HG02970 (cell line): ENCODE measurements around the gene STK39.
A peak's percentile ranks its signal among the peaks of the same experiment; 100 is the strongest.
"Not testable (repeated sequence)": the region's sequence is repeated elsewhere in the genome, so short reads cannot be mapped to it uniquely, and the experiment has no call there.

Experiments used
- ATAC-seq: cut with Tn5 transposase; IDR thresholded peaks from one replicate; pipeline ENCODE4 v1.9.1; 2021; ENCODE audit warnings: mild to moderate bottlenecking, moderate library complexity, moderate number of reproducible peaks; ENCODE audit not compliant: unreplicated experiment, low FRiP score

Gene STK39

DNA sequence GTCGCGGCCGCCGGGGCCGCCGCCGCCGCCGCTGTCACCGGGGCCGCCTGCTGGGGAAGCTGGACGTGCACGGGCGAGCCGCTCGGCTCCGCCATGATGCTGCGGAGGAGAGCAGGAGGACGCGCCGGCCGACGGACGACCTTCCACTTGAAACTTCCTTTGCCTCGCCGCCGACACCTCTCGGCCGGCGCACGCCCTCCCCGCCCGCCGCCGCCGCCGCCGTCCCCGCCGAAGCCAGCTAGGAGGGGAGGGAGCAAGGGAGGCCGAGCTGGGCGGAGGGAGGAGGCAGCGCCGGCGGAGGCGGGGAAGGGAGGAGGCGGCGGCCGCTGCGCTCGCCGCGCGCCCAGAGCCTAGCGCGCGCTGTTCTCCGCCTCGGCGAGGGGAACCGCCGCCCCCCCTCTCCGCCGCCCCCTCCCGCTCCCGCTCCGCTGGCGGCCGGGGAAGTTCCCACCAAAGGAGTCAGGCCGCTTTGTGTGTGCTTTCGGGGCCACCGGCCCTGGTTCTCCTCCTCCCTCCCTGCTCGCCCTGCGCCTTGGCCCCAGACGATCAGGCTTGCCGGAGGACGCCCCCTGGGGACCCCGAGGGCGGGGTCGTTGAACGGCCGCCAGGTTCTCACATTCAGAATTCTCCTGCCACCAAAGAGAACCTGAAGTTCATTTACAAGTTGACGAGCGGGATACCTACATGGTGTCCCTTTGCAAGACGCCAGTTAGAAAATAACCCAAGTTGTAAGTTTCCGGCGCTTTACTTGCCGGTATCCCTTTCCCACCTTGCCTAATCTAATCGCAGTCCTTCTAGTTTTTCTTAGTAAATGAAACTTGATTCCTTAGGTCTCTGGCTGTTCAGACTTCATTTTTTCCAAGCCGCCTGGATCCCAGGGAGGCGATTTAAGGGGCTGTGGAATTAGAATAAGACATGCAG is at the start of gene STK39:
Gene STK39, minus strand, starts transcription at position 255 of the 921 bp plus-strand sequence. Its CDS starts 160 bp downstream, at position 95.
- ATAC-seq: peak; percentile 77

DNA sequence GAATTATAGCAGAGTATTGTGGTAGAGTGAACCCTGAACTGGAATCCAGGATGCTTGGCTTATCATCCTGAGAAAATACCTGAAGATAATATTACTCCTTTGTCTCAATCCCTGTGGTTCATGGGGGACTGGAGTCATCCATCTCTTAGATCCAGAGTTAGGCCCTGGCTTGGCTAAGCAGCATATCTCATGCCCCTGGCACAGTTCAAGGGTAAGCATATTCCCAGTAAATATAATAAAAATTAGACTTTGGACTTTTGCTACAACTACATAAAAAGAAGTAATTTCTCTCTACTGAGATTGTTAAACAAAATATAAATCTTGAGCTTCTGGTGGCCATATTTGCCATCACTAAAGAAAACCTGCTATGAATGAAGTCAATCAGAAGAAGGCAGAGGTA is 47.7 kb upstream of the STK39 start:
- no peak for ATAC-seq

DNA sequence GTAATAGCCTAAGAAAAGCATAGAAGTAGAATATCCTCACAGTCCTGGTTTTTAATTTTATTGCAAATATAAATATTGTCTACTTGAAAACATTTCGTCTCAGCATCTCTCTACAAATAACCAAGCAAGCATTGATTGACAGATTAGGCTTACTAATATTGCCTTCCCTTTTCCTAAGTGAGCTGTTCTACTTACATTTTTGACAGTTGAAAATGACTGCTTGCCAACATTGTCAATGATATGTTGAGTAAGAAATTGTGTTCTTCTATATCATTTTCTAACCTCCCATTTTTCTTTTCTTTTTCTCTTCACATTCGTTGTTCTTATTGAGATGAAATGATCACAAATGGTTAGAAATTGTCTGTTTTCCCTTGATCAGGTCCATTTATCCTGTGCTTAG is 47.0 kb upstream of the STK39 start:
- ATAC-seq: no peak

DNA sequence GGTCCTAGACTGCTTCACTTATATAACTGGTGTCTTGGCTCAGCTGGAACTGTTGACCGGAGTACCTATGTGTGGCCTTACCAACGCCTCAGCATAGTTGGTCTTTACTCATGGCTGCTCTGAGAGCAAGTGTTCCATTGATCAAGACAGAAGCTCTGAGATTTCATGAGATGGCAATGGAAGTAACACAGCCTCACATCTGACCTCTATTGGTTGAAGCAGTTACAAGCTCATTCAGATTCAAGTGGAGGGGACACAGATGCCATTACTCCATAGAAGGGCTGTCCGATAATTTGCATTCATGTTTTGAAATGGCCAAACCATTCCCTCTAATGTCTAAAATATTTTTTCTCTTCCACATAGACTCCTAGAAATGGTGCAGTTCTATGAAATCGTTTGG is 46.4 kb upstream of the STK39 start:
- no peak for ATAC-seq

DNA sequence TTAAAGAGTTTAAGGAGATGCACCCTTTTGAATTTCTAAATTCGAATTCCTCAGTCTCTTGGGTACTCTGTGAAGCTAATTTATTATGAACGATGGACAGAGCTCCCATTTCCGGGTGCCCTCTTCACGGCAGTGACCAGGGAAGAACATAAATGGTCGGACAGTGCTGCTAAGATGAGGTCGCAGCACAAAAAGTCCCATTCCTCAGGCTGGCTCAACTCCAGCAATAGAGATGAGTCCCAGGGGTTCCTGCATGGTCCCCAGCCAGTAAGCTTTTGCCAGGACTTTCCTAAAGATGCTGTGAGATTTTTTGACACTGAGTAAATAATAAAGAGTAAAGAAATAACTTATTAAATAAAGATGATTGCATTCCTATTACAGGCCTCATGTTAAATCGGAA is 43.0 kb upstream of the STK39 start:
- no peak for ATAC-seq

DNA sequence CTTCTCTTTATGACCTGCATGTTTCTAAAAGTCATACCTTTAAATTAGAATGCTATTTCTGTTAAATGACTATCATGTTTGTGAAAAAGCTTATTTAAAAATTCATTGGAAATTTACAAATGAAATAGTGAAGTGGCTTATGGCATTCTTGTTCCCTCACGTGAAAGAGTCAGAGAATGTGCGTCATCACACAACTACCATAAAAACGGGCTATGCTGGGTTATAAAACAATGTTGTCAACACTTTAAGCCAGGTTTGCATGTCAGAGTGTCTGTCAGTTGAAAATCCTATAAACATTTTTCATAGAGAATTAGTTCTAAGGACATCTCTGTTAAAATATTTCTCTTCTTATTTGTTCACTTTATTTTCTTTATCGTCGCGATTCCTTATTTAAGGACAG is 42.5 kb upstream of the STK39 start:
- ATAC-seq: no peak

DNA sequence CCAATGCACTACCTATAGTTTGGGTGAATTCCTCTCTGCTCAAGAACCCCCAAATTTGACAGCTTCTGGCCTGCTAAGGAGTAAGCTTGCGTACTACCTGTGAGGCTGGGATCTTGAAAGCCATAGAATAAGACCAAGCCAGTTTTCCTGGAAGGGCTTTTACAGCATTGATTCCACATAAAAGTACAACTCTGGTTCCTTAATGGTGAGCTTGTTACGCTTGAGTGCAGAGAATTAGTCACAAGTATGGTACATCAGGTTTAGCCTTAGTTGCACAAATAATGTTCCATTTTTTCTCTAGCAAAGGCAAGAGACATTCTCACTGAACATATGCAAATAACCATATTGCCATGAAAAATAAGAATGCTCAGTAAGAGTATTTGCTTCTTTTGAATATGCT is 39.1 kb upstream of the STK39 start:
- no peak for ATAC-seq

DNA sequence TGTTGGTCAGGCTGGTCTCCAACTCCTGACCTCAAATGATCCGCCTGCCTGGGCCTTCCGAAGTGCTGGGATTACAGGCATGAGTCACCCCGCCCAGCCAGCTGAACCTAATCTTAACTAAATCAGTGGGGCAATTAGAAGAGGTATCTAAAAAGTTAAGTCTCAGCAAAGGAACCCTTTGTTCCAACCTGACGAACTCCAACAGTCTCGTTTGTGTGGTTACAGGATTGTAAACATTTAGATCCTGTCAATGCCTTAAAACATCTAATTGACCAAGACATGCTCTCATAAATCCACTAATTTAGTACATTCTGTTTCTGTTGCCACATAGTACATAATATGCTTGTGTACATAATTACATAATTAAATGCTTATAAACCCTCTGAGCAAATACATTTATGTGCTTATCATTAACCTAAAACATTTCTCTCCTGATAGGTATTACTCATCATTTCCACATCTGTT is 31.1 kb upstream of the STK39 start:
- ATAC-seq: no peak

DNA sequence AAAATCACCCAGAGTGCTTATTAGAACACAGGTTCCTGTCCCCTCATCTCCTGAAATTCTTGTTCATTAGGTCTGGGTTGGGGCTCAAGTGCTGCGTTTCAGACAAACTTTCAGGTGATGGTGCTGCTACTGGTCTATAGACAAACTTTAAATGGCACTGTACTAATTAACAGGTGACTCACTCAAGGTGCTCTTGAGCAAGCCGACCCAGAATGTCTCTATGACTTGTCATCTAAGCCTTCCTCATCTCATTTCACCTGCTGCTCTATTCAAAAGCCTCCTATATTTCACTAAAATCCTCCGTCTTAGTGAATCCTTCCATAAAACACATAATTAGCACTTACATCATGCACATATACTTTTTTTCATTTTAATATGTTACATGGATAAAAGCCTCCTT is 29.9 kb upstream of the STK39 start:
- ATAC-seq: no peak

DNA sequence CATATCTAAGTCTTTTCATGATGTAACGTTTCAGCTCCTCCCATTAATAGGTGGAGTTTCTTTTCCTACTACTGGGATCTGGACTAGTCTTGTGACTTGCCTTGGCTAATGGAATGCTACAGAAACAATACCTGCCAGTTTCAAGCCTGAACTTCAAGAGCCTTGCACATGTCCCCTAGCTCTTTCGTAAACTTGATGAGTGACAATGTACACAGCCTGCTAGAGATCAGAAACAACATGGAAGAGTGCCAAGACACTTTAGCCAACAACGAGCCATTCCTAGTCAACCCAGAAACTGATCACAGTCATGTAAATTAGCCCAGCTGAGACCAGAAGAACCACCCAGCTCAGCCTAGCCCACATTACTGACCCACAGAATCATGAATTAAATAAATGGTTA is 24.8 kb upstream of the STK39 start:
- no peak for ATAC-seq

DNA sequence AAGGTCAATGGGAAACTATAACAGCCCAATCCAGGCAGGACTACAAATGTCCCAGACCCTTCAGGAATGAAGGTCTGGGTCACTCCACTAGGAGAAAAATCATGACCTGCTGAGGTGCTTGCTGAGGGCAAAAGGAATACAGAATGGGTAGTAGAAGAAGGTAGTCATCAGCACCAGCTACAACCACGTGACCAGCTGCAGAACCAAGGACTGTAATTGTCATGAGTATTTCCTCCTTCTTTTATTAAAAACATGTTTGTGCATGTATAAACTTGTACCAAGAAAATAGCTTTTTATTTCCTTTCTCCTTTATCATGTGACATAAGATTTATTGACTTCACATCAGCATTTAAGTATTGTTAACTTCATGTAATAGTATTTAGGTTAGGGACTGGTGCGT is 15.5 kb upstream of the STK39 start:
- ATAC-seq: not testable (repeated sequence)

DNA sequence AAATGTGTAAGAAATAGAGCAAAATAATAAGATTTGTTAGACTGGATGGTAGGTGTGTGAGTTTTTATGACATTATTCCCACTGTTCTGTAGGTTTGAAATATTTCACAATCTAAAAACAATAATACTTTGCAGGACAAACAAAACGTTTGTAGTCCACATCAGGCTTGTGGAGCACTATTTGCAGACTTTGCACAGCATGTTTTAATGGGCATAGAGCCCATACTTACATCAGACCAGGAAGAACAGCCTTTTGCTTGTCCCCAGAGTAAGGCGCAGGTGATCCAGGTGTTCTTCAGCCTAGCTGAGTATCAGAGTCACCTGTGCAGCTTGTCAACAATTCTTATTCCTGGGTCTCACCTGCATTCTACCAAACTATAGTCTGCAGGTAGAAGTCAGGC is 9.1 kb upstream of the STK39 start:
- no peak for ATAC-seq

DNA sequence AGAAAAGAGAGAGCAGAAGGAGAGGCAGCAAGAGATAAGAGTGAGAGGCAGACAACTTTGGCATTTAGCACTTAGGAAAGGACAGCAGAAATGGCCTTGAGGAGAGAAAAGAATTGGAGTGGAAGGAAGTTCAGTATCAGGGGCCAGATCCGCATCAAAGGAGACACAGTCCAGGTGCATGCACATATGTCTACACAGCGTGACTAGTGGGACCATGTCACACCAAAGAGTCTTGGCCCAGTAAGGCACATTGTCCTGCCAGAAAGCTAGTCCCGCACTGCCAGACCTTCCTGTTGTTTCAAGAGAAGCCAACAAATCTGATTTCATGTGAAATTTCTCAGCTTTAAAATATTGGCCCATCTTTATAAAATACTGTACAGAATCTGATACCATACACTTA is 8.5 kb upstream of the STK39 start:
- no peak for ATAC-seq

DNA sequence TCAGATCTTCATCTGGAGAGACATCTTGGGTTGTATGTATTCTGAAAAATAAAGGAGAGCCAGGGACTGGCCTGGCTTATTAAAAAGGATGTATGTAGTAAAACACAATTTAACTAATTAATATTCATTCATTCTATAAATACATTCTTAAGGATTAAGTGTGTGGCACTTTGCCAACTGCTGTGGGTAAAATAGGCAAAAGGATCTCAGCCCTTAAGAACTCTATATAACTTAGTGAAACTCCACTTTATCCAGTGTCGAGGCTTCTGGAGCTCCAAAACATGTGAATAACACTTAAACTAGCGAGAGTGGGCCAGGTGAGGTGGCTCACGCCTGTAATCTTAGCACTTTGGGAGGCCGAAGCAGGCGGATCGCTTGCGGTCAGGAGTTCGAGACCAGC is 7.7 kb upstream of the STK39 start:
- ATAC-seq: no peak

DNA sequence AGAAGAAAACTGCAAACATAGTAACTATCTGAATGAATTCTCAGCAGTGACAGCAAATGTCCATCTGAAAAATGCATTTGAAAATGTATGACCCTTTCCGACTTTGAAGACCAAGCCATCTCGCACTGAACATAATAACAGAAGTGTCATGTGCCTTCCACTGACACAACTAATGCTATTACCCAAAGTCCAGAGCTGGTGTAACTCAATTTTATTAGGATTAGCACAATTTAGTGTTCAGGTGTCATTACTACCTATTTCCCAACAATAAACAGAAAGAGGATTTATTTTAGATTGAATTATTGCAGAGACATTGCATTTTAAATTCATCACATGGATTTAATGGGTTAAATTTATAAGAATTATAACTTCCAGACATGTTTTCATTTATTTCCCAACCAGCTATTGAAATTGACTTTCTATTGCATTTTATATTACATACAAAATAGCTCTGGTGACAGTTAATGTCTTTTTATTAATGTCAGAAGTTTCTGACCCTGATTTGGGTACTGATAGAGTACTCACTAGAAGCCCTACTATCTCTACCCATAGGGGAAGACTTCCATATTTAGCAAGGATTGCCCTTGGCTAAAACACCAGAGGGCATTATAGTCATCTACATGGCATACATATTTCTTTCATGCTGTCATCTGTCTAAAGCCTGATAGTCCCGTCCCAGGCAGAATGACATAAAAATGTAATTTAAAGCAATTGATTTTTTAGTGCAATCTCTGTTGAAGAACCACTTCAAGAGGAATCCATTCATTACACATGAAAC is 7.0 kb upstream of the STK39 start:
- no peak for ATAC-seq

DNA sequence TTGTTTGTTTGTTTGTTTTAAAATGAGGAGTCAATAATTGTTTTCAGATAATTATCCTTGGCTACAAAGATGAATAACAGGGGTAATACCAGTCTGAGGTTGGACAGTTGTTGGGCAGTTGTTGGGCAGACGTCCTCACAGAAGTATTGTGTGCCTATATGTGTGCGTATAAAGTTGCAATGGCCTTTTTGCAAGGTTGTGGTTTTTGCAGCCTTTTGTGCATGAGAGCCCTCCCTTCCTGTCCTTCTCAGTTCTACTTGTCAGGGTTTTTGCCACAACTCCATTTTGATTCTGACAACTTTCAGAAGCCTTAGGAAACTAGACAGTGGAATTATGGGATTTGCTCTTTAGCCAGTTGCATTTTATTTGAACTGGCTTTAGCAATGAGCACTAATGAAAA is 6.0 kb upstream of the STK39 start:
- ATAC-seq: no peak

DNA sequence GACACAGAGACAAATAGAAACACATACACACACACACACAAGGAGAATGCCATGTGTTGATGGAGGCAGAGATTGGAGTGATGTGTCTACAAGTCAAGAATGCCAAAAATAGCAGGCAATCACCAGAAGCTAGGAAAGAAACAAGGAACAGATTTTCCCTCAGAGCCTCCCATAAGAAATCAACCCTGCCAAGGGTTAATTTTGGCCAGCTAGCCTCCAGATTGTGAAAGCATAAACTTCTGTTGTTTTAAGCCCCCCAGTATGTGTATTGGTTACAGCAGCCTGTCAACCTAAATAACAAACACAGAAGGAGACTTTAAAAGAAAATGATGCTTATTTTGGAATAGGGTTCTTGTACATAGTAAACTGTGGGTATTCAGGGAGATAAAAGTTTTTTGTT is 5.6 kb upstream of the STK39 start:
- ATAC-seq: no peak

DNA sequence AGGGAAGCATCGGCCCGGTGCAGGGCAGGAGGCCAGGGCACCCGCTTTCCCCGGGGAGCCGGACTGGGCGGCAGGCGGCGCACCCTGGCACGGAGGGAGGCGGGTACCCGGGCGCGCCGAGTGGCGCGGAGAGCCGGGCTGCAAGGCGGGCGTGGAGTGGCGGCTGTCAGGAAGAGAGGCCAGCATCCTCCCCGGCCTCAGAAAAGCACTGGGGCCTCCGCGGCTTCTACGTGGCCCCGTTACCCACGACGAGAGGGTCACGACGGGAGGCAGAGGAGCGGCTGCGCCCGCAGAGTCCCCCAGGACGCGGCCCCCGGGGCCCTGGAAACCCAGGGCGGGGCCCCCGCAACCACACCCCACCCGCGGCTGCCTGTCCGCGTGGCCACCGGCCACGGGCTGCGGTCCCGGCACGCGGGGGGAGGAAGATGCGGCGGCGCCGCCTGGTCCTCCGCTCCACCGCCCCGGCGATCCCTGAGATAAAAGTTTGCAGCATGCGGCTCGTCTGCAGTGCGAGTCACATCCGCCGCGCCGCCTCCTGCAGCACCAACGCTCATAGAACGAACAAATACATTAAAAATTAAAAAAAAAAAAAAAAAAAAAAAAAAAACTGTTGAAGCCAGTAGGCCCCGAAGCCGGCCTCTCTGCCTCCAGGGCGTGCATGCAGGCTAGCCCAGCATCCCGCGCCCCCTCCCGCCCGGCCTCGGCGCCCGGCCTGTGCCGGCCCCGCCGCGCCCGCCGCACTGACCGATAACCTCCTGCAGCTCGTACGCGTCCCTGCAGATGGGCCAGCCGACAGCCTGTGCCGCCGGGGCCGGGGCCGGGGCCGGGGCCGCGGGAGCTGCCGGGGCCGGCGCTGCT is 683 bp downstream of the STK39 start:
- ATAC-seq: peak; percentile 52

DNA sequence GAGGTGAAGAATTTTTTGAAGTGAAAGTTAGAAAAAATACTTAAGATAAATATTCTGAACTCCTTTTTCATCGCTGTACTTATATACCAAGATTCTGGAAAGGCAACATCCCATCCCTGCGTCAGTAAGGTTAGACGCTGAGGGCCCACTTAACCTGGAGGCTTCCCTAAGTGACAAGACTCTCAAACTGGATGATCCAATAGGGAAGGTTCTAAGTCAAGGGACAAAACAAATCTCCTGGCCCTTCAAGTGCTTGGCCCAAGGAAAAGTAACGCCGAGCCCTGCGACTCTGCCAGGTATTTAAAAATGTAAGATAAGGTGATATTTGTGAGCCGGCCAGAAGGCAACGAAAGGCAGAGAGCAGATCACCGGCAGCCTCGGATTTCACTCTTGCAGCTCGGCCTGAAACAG is 1.3 kb downstream of the STK39 start:
- no peak for ATAC-seq

DNA sequence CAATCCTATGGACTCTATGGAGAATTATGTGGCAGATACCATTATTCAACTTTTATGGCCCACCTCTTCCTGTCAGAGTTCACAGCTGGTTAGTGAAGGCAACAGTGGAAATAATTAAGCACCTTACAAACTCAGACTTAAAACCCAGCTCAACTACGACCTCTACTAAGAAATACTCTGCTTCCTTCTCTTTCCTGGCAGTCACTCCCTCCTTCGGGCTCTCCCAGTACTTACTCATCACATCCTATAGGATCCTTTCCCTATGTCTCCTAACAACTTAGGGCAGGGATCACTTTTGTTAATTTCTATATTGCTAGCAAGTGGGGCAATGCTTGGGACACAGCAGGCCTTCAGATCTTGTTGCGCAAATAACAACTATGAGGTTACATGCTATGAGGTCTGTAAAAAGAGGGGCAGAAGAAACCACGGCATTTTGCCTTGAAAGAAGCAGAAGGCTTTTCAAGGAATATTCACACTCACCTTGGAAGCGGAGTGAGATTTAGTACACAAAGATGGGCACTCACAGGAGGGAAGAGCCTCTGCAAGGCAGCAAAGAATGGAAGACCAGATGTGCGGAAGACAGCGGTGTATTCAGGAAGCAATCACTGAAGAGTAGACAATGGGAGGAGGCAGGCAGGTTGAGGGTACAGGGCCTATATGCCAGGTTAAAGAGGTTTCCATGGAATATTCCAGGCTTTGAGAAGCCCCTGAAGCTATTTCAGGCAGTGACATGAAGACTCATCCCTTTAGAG is 2.1 kb downstream of the STK39 start:
- ATAC-seq: no peak
